GM21367 (cell line): ENCODE measurements around the gene DNAH3.
"Not testable (repeated sequence)": the region's sequence is repeated elsewhere in the genome, so short reads cannot be mapped to it uniquely, and the experiment has no call there.

ENCODE experiments used
- ATAC-seq: cut with Tn5 transposase; IDR thresholded peaks from one replicate; pipeline ENCODE4 v1.9.1; 2021; ENCODE audit not compliant: unreplicated experiment

Gene DNAH3

GRCh38 chr16:21023509-21024202 is 127.0 kb downstream of the DNAH3 start:
- no peak for ATAC-seq

GRCh38 chr16:21021316-21021715 is 129.3 kb downstream of the DNAH3 start:
- no peak for ATAC-seq

GRCh38 chr16:21009815-21010214 is 140.8 kb downstream of the DNAH3 start:
- ATAC-seq: no peak

DNA sequence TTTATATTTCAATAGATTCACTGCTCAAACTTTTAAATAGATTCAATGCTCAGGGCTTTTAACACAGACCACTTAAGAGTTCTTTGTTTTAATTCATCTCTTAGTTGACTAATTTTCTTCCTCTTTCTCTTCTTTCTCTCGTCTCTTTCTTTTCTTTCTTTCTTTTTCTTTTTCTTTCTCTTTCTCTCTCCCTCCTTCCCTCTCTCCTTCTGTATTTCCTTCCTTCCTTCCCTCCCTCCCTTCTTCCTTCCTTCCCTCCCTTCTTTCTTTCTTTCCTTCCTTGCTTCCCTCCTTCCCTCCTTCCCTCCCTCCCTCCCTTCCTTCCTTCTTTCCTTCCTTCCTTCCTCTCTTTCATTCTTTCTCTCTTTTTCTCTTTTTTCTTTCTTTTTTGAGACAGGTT is 145.6 kb downstream of the DNAH3 start:
- no peak for ATAC-seq

- ATAC-seq: no peak
These were observed 149.4 kb downstream of the DNAH3 start for GRCh38 chr16:21001262-21001661.

- no peak for ATAC-seq
These were observed 153.5 kb downstream of the DNAH3 start for GRCh38 chr16:20997147-20997546.

DNA sequence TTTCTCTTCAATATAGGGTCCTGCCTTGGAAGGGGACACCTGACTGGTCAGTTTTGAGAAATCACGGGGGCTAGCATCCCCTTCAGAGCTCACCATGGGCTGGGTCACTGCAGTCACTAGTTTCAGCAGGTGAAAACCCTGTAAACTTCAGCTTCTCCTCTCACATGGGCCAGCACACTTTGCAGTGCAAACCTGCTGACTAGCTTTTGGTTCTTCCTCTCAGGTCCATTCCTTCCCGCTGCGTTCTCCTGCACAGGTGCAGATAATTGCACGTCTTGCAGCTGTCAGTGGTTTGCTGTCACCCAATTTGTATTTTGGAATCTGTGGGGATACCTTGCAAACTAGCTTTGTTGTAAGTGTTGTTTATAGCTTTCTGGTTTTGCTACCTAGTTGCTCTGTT is 154.9 kb downstream of the DNAH3 start:
- ATAC-seq: no peak

DNA sequence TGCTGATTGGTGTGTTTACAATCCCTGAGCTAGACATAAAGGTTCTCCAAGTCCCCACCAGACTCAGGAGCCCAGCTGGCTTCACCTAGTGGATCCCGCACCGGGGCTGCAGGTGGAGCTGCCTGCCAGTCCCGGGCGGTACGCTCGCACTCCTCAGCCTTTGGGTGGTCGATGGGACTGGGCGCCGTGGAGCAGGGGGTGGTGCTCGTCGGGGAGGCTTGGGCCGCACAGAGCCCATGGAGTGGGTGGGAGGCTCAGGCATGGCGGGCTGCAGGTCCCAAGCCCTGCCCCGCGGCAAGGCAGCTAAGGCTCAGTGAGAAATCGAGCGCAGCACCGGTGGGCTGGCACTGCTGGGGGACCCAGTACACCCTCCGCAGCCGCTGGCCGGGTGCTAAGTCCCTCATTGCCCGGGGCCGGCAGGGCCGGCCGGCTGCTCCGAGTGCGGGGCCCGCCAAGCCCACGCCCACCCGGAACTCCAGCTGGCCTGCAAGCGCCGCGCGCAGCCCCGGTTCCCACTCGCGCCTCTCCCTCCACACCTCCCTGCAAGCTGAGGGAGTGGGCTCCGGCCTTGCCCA is 161.1 kb downstream of the DNAH3 start:
- ATAC-seq: not testable (repeated sequence)

GRCh38 chr16:20987049-20987448 is 163.6 kb downstream of the DNAH3 start:
- no peak for ATAC-seq

GRCh38 chr16:20984019-20984418 is 166.6 kb downstream of the DNAH3 start:
- ATAC-seq: no peak

GRCh38 chr16:20976576-20976975 is 174.1 kb downstream of the DNAH3 start:
- ATAC-seq: no peak

DNA sequence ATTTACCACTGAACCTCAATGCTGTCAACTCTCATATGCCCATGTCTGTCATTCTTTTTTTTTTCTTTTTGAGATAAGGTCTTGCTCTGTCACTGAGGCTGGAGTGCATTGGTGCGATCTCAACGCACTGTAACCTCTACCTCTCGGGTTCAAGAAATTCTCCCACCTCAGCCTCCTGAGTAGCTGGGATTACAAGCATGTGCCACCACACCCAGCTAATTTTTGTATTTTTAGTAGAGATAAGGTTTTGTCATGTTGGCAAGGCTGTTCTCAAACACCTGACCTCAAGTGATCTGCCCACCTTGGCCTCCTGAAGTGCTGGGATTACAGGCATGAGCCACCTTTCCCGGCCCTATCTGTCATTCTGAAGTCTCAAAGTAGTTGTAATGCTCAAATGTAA is 177.4 kb downstream of the DNAH3 start:
- ATAC-seq: not testable (repeated sequence)

- ATAC-seq: no peak
These were observed 179.2 kb downstream of the DNAH3 start for GRCh38 chr16:20971401-20971800.

- no peak for ATAC-seq
These were observed 181.3 kb downstream of the DNAH3 start for GRCh38 chr16:20969386-20969785.

- no peak for ATAC-seq
These were observed 181.9 kb downstream of the DNAH3 start for GRCh38 chr16:20968765-20969164.

DNA sequence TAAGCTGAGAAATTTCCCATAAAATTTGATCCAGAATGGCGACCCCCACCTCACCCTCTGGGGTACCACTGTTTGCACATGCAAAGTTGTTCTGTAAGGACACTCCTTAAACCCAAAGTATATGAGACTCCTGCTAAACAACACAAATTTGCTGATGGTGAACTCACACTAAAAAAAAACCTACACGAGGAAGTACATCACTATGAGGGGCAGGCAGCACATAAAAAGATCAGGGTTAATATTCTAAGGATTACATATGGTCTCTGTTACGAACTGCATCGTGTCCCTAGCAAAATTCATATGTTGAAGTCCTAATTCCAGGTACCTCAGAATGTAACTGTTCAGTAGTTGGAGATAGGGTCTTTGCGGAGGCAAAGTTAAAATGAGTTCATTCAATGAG is 189.7 kb downstream of the DNAH3 start:
- ATAC-seq: no peak

DNA sequence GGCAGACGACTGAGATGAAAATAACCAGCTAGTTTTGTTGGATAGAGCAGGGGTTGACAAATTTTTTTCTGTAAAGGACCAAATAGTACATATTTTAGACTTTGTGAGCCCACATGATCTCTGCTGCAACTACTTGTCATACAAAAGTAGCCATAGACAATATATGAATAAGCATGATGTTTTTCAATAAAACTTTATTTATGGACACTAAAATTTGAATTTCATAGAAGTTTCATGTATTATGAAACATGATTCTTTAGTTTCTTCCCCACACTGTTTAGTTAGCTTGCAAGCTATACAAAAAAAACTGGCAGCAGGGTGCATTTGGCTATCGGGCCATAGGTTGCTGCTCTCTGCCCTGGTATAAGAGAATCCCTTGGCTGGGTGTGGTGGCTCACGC is 193.5 kb downstream of the DNAH3 start:
- ATAC-seq: no peak

DNA sequence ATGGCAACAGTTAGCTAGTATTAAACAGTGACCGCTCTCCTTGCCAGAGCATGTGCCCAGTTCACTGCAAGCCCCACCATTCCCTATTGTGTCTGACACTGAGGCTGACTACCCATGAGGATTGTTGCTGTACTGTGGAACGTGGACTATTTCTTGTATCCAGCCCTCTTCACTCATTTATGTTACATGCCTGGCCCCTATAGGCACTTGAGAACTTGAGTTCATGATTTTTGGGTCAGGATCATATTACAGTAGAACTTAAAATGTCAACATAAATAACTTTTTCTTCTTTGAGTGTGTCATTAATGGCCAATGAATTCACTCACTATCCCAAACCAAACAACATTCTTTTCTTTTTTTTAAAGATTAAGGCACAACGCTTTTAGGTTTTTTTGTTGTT is 194.3 kb downstream of the DNAH3 start:
- ATAC-seq: no peak

- no peak for ATAC-seq
These were observed 196.1 kb downstream of the DNAH3 start for GRCh38 chr16:20954574-20954973.

DNA sequence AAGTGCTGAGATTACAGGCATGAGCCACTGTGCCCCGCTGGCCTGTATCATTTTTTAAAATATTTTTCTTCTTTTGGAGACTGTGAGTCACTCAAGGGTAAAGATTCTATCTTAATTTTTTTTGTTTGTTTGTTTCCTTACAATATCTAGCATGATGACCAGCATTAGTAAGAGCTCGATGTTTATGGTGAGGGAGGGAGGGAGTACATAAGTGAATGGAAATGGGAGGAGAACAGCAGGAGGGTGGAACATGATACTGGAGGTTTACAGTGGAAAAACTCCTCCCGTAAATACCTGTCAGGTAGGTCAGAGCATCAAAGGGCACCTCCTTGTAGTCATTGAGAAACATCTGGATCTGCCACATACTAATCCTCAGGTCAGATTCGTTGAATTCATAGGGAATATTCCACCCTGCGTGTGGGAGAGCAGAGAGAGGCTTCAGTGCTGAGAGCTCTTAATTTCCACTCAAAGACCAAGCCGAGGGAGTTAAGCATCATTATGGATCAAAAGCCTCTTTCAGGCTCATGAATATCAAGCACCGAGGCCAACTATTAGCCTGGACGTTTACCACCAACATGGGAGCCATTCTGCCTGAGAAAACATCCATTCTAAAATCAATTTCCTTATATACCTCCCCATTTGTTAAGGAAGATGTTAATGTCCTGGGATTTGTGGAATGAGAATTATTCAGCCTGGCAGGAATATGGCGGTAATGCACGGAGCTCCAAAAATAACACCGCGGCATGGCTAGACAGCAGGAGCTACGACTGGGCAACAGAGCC is 198.3 kb downstream of the DNAH3 start:
- ATAC-seq: no peak

DNA sequence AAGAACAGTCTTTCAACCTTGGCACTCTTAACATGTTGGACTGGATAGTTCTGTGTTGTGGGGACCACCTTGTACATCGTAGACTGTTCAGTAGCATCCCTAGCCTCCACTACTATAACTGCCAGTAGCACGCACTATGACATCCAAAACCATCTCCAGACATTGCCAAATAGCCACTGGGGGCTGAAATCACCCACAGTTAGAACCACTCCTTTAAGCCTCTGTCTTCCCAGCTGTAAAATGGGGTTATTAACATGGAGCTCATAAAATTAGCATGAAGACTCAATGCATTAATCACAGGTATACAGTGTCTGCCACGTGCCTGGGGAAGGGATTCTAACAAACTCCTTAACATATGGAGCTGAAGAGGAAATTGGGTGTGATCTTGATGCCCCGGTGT is 200.4 kb downstream of the DNAH3 start:
- no peak for ATAC-seq

GRCh38 chr16:20949660-20950059 is 201.0 kb downstream of the DNAH3 start:
- ATAC-seq: no peak
